DMS153 treated with DMSO at 0.1 percent for 48 hours (cell line): Measurements from ENCODE around the gene CLCA1.
"Not testable (repeated sequence)": the region's sequence is repeated elsewhere in the genome, so short reads cannot be mapped to it uniquely, and the experiment has no call there.

Experiments used
- DNase-seq: peaks from one replicate; lab custom pipeline; 2025; ENCODE audit not compliant: unreplicated experiment; lab: John Stamatoyannopoulos, UW

The CLCA1 gene

DNA sequence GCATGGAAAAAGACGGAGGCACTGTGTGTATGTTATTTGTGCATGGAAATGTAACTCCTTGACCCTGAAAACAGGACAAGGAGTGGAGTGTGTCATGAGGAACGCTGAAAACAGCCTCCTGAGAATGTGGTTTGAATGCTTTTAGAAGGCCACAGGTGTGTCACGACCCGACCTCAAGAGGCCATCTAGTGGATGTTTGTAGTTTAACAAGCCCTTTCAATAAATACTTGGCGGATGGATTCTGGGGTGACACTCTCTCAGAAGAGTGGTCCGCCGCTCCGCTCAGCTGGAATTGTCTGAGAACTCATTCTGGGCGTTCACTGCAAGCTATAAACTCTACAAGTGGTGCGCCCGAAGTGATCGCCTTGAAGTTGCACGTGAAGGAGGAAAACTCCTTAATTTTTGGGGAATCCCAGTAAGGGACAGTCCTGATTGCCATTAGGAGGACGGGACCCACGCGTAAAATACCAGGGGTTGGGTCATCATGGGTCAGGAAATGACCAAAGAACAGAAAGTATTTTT is 33.5 kb downstream of the CLCA1 start:
- DNase-seq = not testable (repeated sequence)

DNA sequence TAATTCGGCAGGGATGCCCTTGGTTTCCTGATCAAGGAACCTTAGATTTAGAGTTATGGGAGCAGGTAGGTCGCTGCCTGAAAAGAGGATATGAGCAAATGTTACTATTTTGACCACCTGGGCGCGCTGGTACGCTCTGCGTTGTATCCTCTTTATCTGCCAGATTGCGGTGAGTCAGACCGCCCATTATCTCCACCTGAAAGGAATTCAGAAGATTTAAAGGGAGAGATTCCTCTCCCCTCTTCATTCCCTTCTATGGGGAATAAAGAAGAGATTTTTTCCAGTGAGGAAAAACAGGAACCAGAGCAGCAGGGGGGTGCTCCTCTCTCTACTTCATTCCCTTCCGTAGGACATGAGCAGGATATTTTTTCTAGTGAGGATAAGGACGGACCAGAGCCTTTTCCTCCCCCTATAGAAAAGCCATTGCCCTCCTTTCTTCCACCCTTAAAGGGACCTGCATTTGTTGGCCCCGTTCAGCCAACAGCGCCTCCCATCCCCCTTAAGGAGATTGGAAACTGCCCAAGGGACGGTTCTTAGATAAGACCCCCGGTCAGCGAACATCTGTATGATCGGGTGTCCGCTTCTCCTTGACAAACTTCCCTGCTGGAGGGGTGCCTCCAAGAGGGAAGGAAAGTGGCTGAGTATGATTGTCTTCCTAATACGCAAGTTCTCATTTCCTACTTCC is 34.1 kb downstream of the CLCA1 start:
- DNase-seq = peak; percentile 39

GRCh38 chr1:86503406-86504136 is 34.8 kb downstream of the CLCA1 start:
- DNase-seq = no peak

DNA sequence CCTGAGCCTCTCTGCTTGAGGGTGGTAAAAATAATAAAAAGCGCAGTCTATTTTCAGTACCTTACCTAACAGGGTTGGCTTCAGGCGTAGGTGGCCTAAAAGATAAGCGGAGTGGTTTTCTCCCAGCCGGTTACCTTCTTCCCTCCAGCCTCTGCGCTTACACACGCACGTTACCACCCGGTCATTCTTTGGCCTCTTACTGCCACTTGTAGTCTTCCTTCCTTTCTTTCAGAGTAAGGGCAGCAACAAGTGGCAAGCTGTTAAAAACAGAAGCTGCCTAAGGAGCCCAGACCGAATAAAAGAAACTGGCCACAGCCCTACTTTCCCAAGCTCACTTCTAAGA is 35.4 kb downstream of the CLCA1 start:
- DNase-seq = no peak

- no peak for DNase-seq
Observed at GRCh38 chr1:86504895-86505563, 36.3 kb downstream of the CLCA1 start.

GRCh38 chr1:86505564-86505902 is 36.8 kb downstream of the CLCA1 start:
- no peak for DNase-seq

- no peak for DNase-seq
Observed at GRCh38 chr1:86507935-86508582, 39.3 kb downstream of the CLCA1 start.

DNA sequence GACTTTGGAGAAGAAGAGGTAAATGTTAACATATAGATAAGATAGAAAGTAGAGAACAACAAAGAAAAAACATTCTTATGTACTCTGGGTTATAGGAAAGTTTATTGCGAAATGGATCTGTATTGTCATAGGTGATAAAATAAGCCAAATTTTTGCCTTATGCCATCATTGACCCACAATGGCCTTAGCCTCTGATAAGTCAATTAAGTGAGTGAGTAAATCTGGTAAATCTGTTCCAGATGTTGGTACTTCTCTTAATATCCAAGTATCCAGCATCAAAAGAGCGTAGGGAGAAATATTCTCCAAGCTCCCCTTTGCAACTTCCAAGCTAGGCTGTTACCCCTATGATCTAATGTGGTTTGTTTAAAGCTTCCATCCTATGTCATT is 39.8 kb downstream of the CLCA1 start:
- no peak for DNase-seq

DNA sequence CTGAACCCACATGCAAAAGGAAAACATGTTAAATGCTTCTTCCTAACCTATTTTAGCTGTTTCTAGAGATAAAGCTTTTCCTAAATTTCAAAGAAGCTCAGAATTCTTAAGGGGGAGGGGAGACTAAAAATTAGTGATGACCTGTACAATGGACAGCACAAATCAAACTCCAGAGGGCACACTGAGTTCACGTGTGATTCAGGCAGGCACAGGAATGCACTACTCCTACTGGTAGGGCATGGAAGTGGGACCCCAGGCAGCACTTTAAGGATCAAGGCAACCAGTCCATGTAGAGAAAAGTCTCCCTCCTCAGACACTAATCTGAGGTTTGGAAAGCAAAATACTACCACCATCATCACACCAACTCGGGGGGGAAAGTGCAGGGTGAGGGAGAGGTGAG is 46.9 kb downstream of the CLCA1 start:
- DNase-seq = no peak

- DNase-seq = no peak
Observed at GRCh38 chr1:86516335-86516734, 47.6 kb downstream of the CLCA1 start.

DNA sequence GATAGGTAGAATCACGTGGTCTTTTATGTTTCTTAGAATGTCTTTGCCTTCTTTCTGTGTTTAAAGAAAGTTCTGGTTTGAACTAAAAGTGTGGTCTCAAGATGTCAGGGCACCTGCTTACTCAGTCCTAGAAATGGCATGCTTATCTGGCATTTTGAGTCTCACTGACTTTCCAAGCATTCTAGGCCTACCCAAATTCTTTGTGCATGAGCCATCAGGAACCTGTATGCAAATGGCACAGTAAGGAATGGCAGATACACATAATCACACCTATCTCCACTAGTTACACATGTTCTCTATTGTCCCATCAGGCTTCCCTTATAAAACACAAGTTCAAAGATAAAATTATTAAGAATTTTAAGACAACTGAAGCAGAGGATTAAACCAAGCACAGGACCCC is 48.6 kb downstream of the CLCA1 start:
- DNase-seq = no peak

GRCh38 chr1:86520789-86521521 is 52.2 kb downstream of the CLCA1 start:
- no peak for DNase-seq

DNA sequence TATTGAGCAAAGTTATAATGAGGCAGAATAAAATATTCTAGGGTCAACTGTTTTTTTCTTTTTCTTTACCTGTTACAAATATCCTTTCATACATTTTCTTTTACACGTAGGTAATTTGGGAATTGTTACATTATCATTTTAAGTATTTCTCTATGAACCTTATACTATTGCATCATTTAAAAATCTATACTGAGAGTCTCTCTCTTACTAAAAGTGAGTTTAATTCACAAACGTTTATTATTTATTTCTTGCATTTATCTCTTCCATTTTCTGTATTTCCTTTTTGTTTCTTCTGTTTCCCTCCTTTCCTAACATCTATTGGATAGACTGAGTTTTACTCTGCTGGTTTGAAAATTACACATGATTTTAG is 52.8 kb downstream of the CLCA1 start:
- DNase-seq = no peak

DNA sequence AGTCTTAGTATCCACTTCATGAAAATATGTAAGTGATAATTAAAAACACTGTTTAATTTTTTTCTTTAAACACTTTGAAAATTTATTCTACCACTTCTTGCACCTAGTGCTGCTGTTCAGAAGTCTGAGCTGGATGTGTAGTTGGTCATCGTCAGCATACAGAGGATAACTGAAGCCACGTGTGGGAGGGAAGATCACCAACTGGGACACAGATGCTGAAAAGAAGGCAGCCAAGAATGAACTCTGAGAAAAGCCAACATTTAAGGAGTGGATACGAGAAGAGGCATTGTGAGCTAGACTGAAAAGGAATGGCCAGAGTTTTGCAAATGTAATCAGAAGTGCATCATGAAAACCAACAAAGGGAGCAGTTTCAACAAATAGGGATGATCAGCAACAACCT is 53.5 kb downstream of the CLCA1 start:
- DNase-seq = no peak

DNA sequence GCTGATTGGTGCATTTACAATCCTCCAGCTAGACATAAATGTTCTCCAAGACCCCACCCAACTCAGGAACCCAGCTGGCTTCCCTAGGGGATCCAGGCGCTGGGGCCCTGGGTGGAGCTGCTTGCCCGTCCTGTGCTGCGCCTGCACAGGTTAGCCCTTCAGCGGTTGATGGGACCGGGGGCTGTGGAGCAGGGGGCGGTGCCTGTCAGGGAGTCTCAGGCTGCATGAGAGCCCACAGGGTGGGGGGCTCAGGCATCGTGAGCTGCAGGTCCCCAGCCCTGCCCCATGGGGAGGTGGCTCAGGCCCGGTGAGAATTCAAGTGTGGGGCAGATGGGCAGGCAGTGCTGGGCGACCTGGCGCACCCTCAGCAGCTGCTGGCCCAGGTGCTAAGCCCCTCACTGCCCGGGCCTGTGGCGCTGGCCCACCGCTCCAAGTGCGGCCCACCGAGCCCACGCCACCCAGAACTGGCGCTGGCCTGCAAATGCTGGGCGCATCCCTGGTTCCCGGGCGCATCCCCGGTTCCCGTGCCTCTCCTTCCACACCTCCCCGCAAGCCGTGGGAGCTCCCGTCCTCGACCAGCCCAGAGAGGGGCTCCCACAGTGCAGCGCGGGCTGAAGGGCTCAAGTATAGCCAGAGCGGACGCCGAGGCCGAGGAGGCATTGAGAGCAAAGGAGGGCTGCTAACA is 55.1 kb downstream of the CLCA1 start:
- no peak for DNase-seq

- DNase-seq = no peak
Observed at GRCh38 chr1:86527306-86527705, 58.6 kb downstream of the CLCA1 start.

DNA sequence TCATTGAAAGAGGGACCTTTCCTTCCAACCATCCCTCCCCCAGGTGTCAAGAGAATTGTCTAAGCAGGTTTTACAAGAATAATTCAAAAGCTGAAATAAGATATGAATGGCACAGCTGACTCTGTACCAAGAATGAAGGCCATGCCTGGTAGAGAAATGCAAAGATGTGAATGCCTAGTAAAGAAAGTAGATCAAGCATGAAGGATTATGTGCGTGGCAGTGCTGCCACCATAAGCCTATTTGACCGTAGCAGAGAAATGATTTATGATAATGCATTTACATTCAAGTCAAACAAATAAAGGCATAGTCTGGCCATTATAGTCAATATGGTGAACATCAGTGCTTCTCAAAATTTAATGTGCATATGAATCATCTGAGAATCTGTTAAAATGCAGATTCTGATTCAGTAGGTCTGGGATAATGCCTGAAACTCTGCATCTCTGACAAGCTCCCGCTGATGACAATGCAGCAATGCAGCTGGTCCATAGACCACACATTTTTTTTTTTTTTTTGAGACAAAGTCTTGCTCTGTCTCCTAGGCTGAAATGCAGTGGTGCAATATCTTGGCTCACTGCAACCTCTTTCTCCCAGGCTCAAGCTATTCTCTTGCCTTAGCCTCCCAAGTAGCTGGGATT is 61.6 kb downstream of the CLCA1 start:
- DNase-seq = no peak

DNA sequence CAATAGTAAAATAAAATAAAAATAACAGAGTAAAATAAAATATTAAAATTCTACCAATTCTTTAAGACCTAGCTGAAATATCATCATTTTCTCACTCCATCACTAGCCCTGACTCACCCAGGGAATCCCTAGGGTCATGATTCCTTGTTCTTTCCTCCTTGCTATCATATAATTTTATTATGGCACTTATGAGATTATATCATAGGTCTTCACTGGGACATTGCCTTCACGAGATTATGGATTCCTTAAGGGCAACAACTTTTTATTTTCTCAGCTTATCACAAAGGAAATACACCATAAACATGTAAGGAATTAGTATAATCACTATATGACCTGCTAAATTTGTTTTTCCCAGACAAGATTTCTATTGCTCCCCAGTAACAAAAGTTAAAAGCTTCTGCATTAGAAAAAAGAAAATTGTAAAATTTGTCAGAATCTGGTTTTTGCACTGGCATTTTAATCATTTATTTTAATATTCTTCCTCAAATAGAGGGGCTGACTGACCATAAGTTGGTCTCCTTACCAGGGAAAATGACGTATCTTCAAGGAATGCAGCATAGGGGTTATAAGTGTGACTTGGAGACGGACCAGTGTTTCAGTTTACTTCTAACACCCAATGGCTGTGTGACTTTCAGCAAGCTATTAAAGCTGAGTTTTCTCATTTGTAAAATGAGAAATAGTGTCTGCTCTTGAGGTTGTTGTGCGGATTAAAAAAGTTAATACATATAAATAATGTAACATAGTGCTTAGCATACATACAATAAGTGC is 69.4 kb downstream of the CLCA1 start:
- no peak for DNase-seq

DNA sequence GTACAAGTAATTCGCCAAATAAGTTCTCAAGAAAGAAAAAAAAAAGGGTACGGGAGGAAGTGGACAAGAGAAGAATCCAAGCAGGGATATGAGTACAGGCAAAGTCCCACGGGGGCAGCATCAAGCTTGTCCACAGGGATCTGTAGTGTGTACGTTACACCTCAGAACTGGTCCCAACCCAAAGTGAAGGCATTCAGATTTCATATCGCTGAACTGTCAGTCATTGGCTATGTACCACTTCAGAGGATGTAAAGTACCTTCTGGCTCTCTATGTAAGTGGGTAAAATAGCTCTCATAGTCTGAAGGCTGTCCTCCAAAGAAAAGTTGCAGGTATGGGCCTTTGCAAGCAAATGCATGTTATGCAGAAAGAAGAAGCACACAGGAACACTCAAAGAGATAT is 70.0 kb downstream of the CLCA1 start:
- DNase-seq = no peak
